HG03342 (cell line): ENCODE results near the gene FAM187B.
A peak's percentile ranks its signal among the peaks of the same experiment; 100 is the strongest.
"Not testable (repeated sequence)": the region's sequence is repeated elsewhere in the genome, so short reads cannot be mapped to it uniquely, and the experiment has no call there.

Source experiments
- ATAC-seq: cut with Tn5 transposase; IDR thresholded peaks from one replicate; pipeline ENCODE4 v1.9.1; 2021; ENCODE audit warnings: mild to moderate bottlenecking, moderate library complexity; ENCODE audit not compliant: unreplicated experiment

FAM187B gene

GRCh38 chr19:35213663-35214632 is 14.6 kb downstream of the FAM187B start:
- no peak for ATAC-seq

GRCh38 chr19:35212241-35212640 is 16.3 kb downstream of the FAM187B start:
- ATAC-seq, result no peak

GRCh38 chr19:35211545-35212230 is 16.9 kb downstream of the FAM187B start:
- ATAC-seq, result no peak

- no peak for ATAC-seq
Observed at GRCh38 chr19:35209646-35210045, 18.9 kb downstream of the FAM187B start.

GRCh38 chr19:35208121-35208520 is 20.4 kb downstream of the FAM187B start:
- ATAC-seq, result no peak

GRCh38 chr19:35207391-35207871 is 21.1 kb downstream of the FAM187B start:
- no peak for ATAC-seq

GRCh38 chr19:35206855-35207254 is 21.7 kb downstream of the FAM187B start:
- ATAC-seq, result no peak

GRCh38 chr19:35206379-35206778 is 22.2 kb downstream of the FAM187B start:
- ATAC-seq, result no peak

- ATAC-seq, result peak; percentile 18
Observed at GRCh38 chr19:35205733-35206323, 22.7 kb downstream of the FAM187B start.

GRCh38 chr19:35204799-35205732 is 23.5 kb downstream of the FAM187B start:
- peak; percentile 75 for ATAC-seq

GRCh38 chr19:35202722-35203688 is 25.5 kb downstream of the FAM187B start:
- ATAC-seq, result no peak

GRCh38 chr19:35199481-35199880 is 29.1 kb downstream of the FAM187B start:
- no peak for ATAC-seq

- ATAC-seq, result not testable (repeated sequence)
Observed at GRCh38 chr19:35196861-35197260, 31.7 kb downstream of the FAM187B start.

GRCh38 chr19:35195830-35196229 is 32.7 kb downstream of the FAM187B start:
- ATAC-seq, result no peak

GRCh38 chr19:35194012-35194984 is 34.2 kb downstream of the FAM187B start:
- no peak for ATAC-seq

- ATAC-seq, result no peak
Observed at GRCh38 chr19:35184884-35185283, 43.7 kb downstream of the FAM187B start.

GRCh38 chr19:35184267-35184666 is 44.3 kb downstream of the FAM187B start:
- no peak for ATAC-seq

GRCh38 chr19:35181387-35181786 is 47.2 kb downstream of the FAM187B start:
- ATAC-seq, result no peak
